H9 (cell line): ENCODE results near the gene ATAD2B. TPM values are rescaled to one million over a fixed set of nuclear protein-coding genes. Genes with fewer than 3 reads are reported as not detected.

Experiments used
- DNase-seq: peaks from one replicate; pipeline ENCODE4 v3.0.0-alpha.2; 2017
- H2AFZ ChIP-seq: one replicate; pipeline ENCODE4 v1.6.1; 2013; ENCODE audit warnings: mild to moderate bottlenecking, low read length, control low read depth, moderate library complexity
- H2AK5ac ChIP-seq: 2 replicates; pipeline ENCODE4 v1.6.1; 2013; ENCODE audit warnings: low read length, control low read depth, mixed read lengths; ENCODE audit not compliant: insufficient read length
- H2BK120ac ChIP-seq: one replicate; pipeline ENCODE4 v1.6.1; 2013; ENCODE audit warnings: low read depth, mild to moderate bottlenecking, low read length, control low read depth, inconsistent platforms; ENCODE audit not compliant: poor library complexity, severe bottlenecking
- H2BK12ac ChIP-seq: 2 replicates; pipeline ENCODE4 v1.6.1; 2013; ENCODE audit warnings: low read length, control low read depth, mixed read lengths, low read depth; ENCODE audit not compliant: insufficient read length
- H2BK15ac ChIP-seq: 2 replicates; pipeline ENCODE4 v1.6.1; 2013; ENCODE audit warnings: low read depth, low read length, control low read depth
- H2BK20ac ChIP-seq: one replicate; pipeline ENCODE4 v1.6.1; 2013; ENCODE audit warnings: low read depth, mild to moderate bottlenecking, low read length, control low read depth, inconsistent platforms; ENCODE audit not compliant: poor library complexity, severe bottlenecking
- H2BK5ac ChIP-seq: 2 replicates; pipeline ENCODE4 v1.6.1; 2013; ENCODE audit warnings: low read length, control low read depth, mixed read lengths; ENCODE audit not compliant: insufficient read length
- H3K14ac ChIP-seq: 2 replicates; pipeline ENCODE4 v1.6.1; 2013; ENCODE audit warnings: low read length, control low read depth; ENCODE audit not compliant: insufficient read depth
- H3K18ac ChIP-seq: 2 replicates; pipeline ENCODE4 v1.6.1; 2013; ENCODE audit warnings: low read depth, mild to moderate bottlenecking, mixed read lengths, low read length, control low read depth; ENCODE audit not compliant: insufficient read length
- H3K23ac ChIP-seq: 2 replicates; pipeline ENCODE4 v1.6.1; 2013; ENCODE audit warnings: low read length, control low read depth, mixed read lengths, low read depth; ENCODE audit not compliant: insufficient read length
- H3K23me2 ChIP-seq: 2 replicates; pipeline ENCODE4 v1.6.1; 2013; ENCODE audit warnings: low read depth, mild to moderate bottlenecking, mixed read lengths, low read length, control low read depth; ENCODE audit not compliant: insufficient read length, poor library complexity, severe bottlenecking
- H3K27ac ChIP-seq: 2 replicates; pipeline ENCODE4 v1.5.1; 2013; ENCODE audit warnings: low read length, control low read depth, mixed read lengths, low read depth; ENCODE audit not compliant: insufficient read length
- H3K27me3 ChIP-seq: 2 replicates; pipeline ENCODE4 v1.6.1; 2013; ENCODE audit warnings: low read length, control low read depth, inconsistent platforms; ENCODE audit not compliant: insufficient read depth
- H3K4ac ChIP-seq: 2 replicates; pipeline ENCODE4 v1.6.1; 2013; ENCODE audit warnings: low read depth, mild to moderate bottlenecking, control low read depth, inconsistent platforms, low read length, moderate library complexity
- H3K4me1 ChIP-seq: 2 replicates; pipeline ENCODE4 v1.6.1; 2013; ENCODE audit warnings: low read length, control low read depth, inconsistent platforms; ENCODE audit not compliant: insufficient read depth
- H3K4me2 ChIP-seq: 2 replicates; pipeline ENCODE4 v1.6.1; 2013; ENCODE audit warnings: low read length, control low read depth, mixed read lengths; ENCODE audit not compliant: insufficient read length, insufficient read depth
- H3K56ac ChIP-seq: 2 replicates; pipeline ENCODE4 v1.6.1; 2013; ENCODE audit warnings: low read depth, mild to moderate bottlenecking, mixed read lengths, low read length, control low read depth; ENCODE audit not compliant: insufficient read length
- H3K79me1 ChIP-seq: 2 replicates; pipeline ENCODE4 v1.6.1; 2013; ENCODE audit warnings: low read depth, mild to moderate bottlenecking, moderate library complexity, low read length, control low read depth, inconsistent platforms; ENCODE audit not compliant: insufficient read depth, poor library complexity, severe bottlenecking
- H3K79me2 ChIP-seq: 2 replicates; pipeline ENCODE4 v1.6.1; 2013; ENCODE audit warnings: low read length, control low read depth, inconsistent platforms; ENCODE audit not compliant: insufficient read depth
- H3K9ac ChIP-seq: 2 replicates; pipeline ENCODE4 v1.6.1; 2013; ENCODE audit warnings: low read length, control low read depth, mixed read lengths; ENCODE audit not compliant: insufficient read length; ENCODE audit errors: extremely low read depth
- H3K9me3 ChIP-seq: one replicate; pipeline ENCODE4 v1.6.1; 2013; ENCODE audit warnings: low read depth, low read length, inconsistent platforms; ENCODE audit not compliant: control insufficient read depth
- H3T11ph ChIP-seq: one replicate; pipeline ENCODE4 v1.6.1; 2013; ENCODE audit warnings: mild to moderate bottlenecking, low read length, control low read depth, inconsistent platforms
- H4K20me1 ChIP-seq: one replicate; pipeline ENCODE4 v1.6.1; 2013; ENCODE audit not compliant: control insufficient read depth, insufficient read length, insufficient read depth
- H4K5ac ChIP-seq: 2 replicates; pipeline ENCODE4 v1.6.1; 2013; ENCODE audit warnings: low read depth, mild to moderate bottlenecking, mixed read lengths, low read length, control low read depth; ENCODE audit not compliant: insufficient read length
- H4K8ac ChIP-seq: replicated peaks from 2 replicates; pipeline ENCODE4 v1.6.1; 2013; ENCODE audit warnings: low read length, control low read depth, mixed read lengths, low read depth; ENCODE audit not compliant: insufficient read length
- H4K91ac ChIP-seq: 2 replicates; pipeline ENCODE4 v1.6.1; 2013; ENCODE audit warnings: low read depth, mild to moderate bottlenecking, moderate library complexity, mixed read lengths, low read length, control low read depth; ENCODE audit not compliant: insufficient read length
- H3K27ac Mint-ChIP-seq, 3 experiments: 2 replicates in 2 of 3; 3 replicates in 1 of 3; pipeline ENCODE4 v1.8.0; 2020 to 2021; ENCODE audit warnings: mixed read lengths in 3 of 3, mild to moderate bottlenecking in 1 of 3, moderate library complexity in 1 of 3
- H3K27me3 Mint-ChIP-seq: 2 replicates; pipeline ENCODE4 v1.8.0; 2021; ENCODE audit warnings: low read depth, mild to moderate bottlenecking, moderate library complexity, mixed read lengths
- H3K36me3 Mint-ChIP-seq, 3 experiments: 2 replicates in 2 of 3; 3 replicates in 1 of 3; pipeline ENCODE4 v1.8.0; 2020 to 2021; ENCODE audit warnings: low read depth in 3 of 3, mixed read lengths in 3 of 3; ENCODE audit not compliant: insufficient read depth in 1 of 3
- H3K4me1 Mint-ChIP-seq, 2 experiments: 2 replicates each; pipeline ENCODE4 v1.8.0; 2020; ENCODE audit warnings: mixed read lengths in 2 of 2
- H3K4me3 Mint-ChIP-seq, 2 experiments: 2 replicates in 1 of 2; 3 replicates in 1 of 2; pipeline ENCODE4 v1.8.0; 2020 to 2021; ENCODE audit warnings: mild to moderate bottlenecking in 2 of 2, mixed read lengths in 2 of 2, moderate library complexity in 1 of 2
- H3K9me3 Mint-ChIP-seq, 2 experiments: 2 replicates in 1 of 2; 3 replicates in 1 of 2; pipeline ENCODE4 v1.8.0; 2020; ENCODE audit warnings: mild to moderate bottlenecking in 2 of 2, mixed read lengths in 2 of 2, moderate library complexity in 1 of 2
- CTCF ChIP-seq: fragments of 200-600 bp; sonication (generic); conservative IDR thresholded peaks from 3 replicates; pipeline ENCODE4 v1.8.0; 2021; ENCODE audit warnings: antibody characterized with exemption, mild to moderate bottlenecking
- WGBS: extraction: QIAGEN DNeasy Blood & Tissue Kit; methylation state at CpG from one replicate; pipeline ENCODE4 v1.1.7; 2013; ENCODE audit warnings: missing lambda C conversion rate, low lambda C conversion rate, mixed read lengths; ENCODE audit not compliant: insufficient read length; ENCODE audit errors: extremely low coverage; 5-methylcytosine and 5-hydroxymethylcytosine counted together
- total RNA-seq: library from RNA; stranded (reverse); gene quantifications from 2 replicates; pipeline ENCODE4 v1.2.1, GENCODE V29; 2021

Gene ATAD2B
- total RNA-seq, 1 experiment from 2014 or later, result 21.4 TPM

DNA sequence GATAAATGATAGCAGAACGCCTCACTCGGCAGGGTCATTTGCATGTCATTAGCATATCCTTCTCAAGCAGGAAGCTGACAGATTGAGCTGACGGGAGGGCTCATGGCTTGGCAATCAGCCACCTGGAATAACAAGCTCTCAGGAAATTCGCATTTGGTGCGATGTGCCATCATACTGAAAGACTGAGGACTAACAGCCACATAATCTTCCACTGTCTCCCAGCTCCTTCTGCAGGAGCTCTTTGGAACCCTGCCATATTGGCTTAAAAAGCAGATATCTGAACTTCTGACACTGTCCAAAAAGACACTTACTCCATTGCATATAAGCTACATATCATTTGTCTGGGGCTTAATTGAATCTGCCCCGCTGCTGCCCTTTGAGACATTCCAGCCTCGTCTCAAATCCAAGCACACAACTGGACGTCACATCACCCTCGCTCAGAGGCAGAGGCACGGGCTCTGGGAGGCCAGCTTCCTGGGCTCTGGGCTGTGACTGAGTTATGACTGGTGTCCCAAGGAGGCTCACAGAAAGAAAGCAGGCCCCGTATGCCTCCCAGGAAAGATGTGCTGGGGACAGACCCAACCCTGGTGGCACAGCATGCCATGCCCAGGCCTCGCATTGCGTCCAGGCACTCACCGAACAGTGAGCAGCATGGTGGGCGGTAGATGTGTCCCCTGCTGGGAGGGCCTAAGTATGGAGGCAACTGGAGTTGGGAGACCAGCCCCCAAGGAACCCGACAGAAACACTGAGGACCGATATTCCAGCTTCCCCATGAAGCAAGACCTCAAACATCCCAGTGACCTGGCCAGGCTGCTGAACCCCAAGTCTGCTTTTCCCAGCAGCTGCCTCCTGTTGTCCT is 228.0 kb downstream of the ATAD2B start:
- Histone ChIP-seq H3K14ac (no peak overlapping the region), H2BK15ac (no peak overlapping the region), H3K4ac (no peak overlapping the region), H4K5ac (no peak overlapping the region), H3K23ac (no peak overlapping the region), H4K91ac (no peak overlapping the region), H2BK5ac (no peak overlapping the region), H3K27me3 (no peaks in the 10 kb centered on the region), H3K56ac (no peak overlapping the region), H3K9ac (no peak overlapping the region), H3K4me1 (no peaks in the 10 kb centered on the region), H3K27ac (no peak overlapping the region), H3K79me2 (no peaks in the 10 kb centered on the region), H3K23me2 (no peaks in the 10 kb centered on the region), H2AFZ (no peak overlapping the region), H4K20me1 (no peaks in the 10 kb centered on the region), H3K79me1 (no peaks in the 10 kb centered on the region), H3K9me3 (no peaks in the 10 kb centered on the region), H4K8ac (no peak overlapping the region), H3K18ac (no peak overlapping the region), H2BK120ac (no peak overlapping the region), H3T11ph (no peak overlapping the region), H2BK12ac (no peak overlapping the region), H2AK5ac (no peak overlapping the region), H3K4me2 (no peak overlapping the region), H2BK20ac (no peak overlapping the region)
- DNase-seq, result peak; percentile 39
- Mint-ChIP-seq H3K27me3 (no peaks in the 10 kb centered on the region), H3K9me3 (peaks cover 7% of the 10 kb centered on the region in 2 experiments; a peak in 3 of 5 replicates), H3K4me1 (peaks cover 3 to 8% of the 10 kb centered on the region in 2 experiments; a peak in 2 of 4 replicates), H3K36me3 (peaks cover 11 to 14% (median 13%) of the 10 kb centered on the region in 3 experiments), H3K4me3 (no peak overlapping the region), H3K27ac (no peak overlapping the region)
- WGBS, result no CpG with 5 or more reads among the region's 17 CpGs
- TF ChIP-seq CTCF, result no peak

Other genes with a start within 250 kb of the ATAD2B start
- 19.7 and 20.0 TPM in 2 replicates for gene UBXN2A, start 13.3 kb upstream of the ATAD2B start, total RNA-seq
- 0.42 and 1.3 TPM in 2 replicates for gene MFSD2B, start 83.0 kb upstream of the ATAD2B start, total RNA-seq
- gene WDCP, start 120.3 kb upstream of the ATAD2B start, total RNA-seq, result 36.9 and 40.0 TPM in 2 replicates
- gene FKBP1B, start 122.6 kb upstream of the ATAD2B start, total RNA-seq, result 59.7 and 61.6 TPM in 2 replicates
- 130 and 132 TPM in 2 replicates for gene SF3B6, start 149.2 kb upstream of the ATAD2B start, total RNA-seq
- 45.7 and 48.1 TPM in 2 replicates for gene TP53I3, start 157.7 kb upstream of the ATAD2B start, total RNA-seq
- not detected in 2 replicates for gene PFN4, start 196.2 kb upstream of the ATAD2B start, total RNA-seq
- 6.5 and 6.7 TPM in 2 replicates for gene FAM228B, start 196.3 kb upstream of the ATAD2B start, total RNA-seq
- gene FAM228A, start 247.9 kb upstream of the ATAD2B start, total RNA-seq, result not detected in 2 replicates